ENCODE measurements around the gene ADRA2B. TPM values are rescaled to one million over a fixed set of nuclear protein-coding genes. Genes with fewer than 3 reads are reported as not detected.
A peak's percentile ranks its signal among the peaks of the same experiment; 100 is the strongest.
"Not testable (repeated sequence)": the region's sequence is repeated elsewhere in the genome, so short reads cannot be mapped to it uniquely, and the experiment has no call there.

ADRA2B gene
- total RNA-seq, 1 donor from 2014 or later, result not detected

- FAIRE-seq, result peak; percentile 95
- not testable (repeated sequence) for H3K36me3 ChIP-seq (ENCODE audit: control insufficient read depth, insufficient read depth, low read length); DNase-seq (ENCODE audit: low read depth); H3K4me3 ChIP-seq (ENCODE audit: low read depth, low read length); H3K27me3 ChIP-seq (ENCODE audit: control insufficient read depth, insufficient read depth, low read length)
Observed at GRCh38 chr2:96065954-96066353, 50.4 kb downstream of the ADRA2B start.

GRCh38 chr2:96065381-96065930 lies 50.9 kb downstream of the ADRA2B start:
- DNase-seq (ENCODE audit: low read depth) (no peak), FAIRE-seq (no peak)
- no peak for TF ChIP-seq CTCF (IDR thresholded peaks at IDR 0.05; ENCODE audit: insufficient read depth, low read length, severe bottlenecking)
- H3K4me3 ChIP-seq (ENCODE audit: low read depth, low read length), result no peak overlapping the region
- no peaks in the 10 kb centered on the region for H3K36me3 ChIP-seq (ENCODE audit: control insufficient read depth, insufficient read depth, low read length)
- no peaks in the 10 kb centered on the region for H3K27me3 ChIP-seq (ENCODE audit: control insufficient read depth, insufficient read depth, low read length)

- not testable (repeated sequence) for DNase-seq (ENCODE audit: low read depth); H3K36me3 ChIP-seq (ENCODE audit: control insufficient read depth, insufficient read depth, low read length); FAIRE-seq; H3K27me3 ChIP-seq (ENCODE audit: control insufficient read depth, insufficient read depth, low read length); H3K4me3 ChIP-seq (ENCODE audit: low read depth, low read length)
Observed at GRCh38 chr2:96064760-96065159, 51.6 kb downstream of the ADRA2B start.

- H3K36me3 ChIP-seq (ENCODE audit: control insufficient read depth, insufficient read depth, low read length); DNase-seq (ENCODE audit: low read depth); H3K27me3 ChIP-seq (ENCODE audit: control insufficient read depth, insufficient read depth, low read length); H3K4me3 ChIP-seq (ENCODE audit: low read depth, low read length); FAIRE-seq: not testable (repeated sequence)
Observed at GRCh38 chr2:96064047-96064675, 52.2 kb downstream of the ADRA2B start.

- TF ChIP-seq CTCF (IDR thresholded peaks at IDR 0.05; ENCODE audit: insufficient read depth, low read length, severe bottlenecking), result peak; percentile 16
- peak; percentile 63 for DNase-seq (ENCODE audit: low read depth)
- not testable (repeated sequence) for H3K27me3 ChIP-seq (ENCODE audit: control insufficient read depth, insufficient read depth, low read length); H3K4me3 ChIP-seq (ENCODE audit: low read depth, low read length); FAIRE-seq; H3K36me3 ChIP-seq (ENCODE audit: control insufficient read depth, insufficient read depth, low read length)
Observed at GRCh38 chr2:96063116-96063899, 53.1 kb downstream of the ADRA2B start.

Other genes starting within 250 kb of the ADRA2B start
- 8.8 and 11.6 TPM in 2 replicates for gene ANKRD36C, start 124.7 kb downstream of the ADRA2B start, total RNA-seq
- gene GPAT2, start 81.7 kb downstream of the ADRA2B start, total RNA-seq, result 0.26 and 0.79 TPM in 2 replicates
- gene ASTL, start 21.9 kb upstream of the ADRA2B start, total RNA-seq, result 0.13 TPM in 1 of 2 replicates, not detected in the other
- 1.8 and 5.3 TPM in 2 replicates for gene DUSP2, start 28.9 kb upstream of the ADRA2B start, total RNA-seq
- gene STARD7, start 92.3 kb upstream of the ADRA2B start, total RNA-seq, result 73.2 and 93.7 TPM in 2 replicates
- gene TMEM127, start 149.4 kb upstream of the ADRA2B start, total RNA-seq, result 12.1 and 17.3 TPM in 2 replicates
- 58.0 and 94.0 TPM in 2 replicates for gene CIAO1, start 149.7 kb upstream of the ADRA2B start, total RNA-seq
- 32.6 and 35.8 TPM in 2 replicates for gene SNRNP200, start 189.0 kb upstream of the ADRA2B start, total RNA-seq
- 1.6 and 2.6 TPM in 2 replicates for gene ITPRIPL1, start 208.7 kb upstream of the ADRA2B start, total RNA-seq
- gene NCAPH, start 219.2 kb upstream of the ADRA2B start, total RNA-seq, result 0.53 and 0.77 TPM in 2 replicates

All from bronchial epithelial cell (primary cell).